Omental fat pad (tissue), 4 donors: ENCODE results near the gene DOCK3. TPM values are rescaled to one million over a fixed set of nuclear protein-coding genes. Genes with fewer than 3 reads are reported as not detected.
"Not testable (repeated sequence)": the region's sequence is repeated elsewhere in the genome, so short reads cannot be mapped to it uniquely, and the experiment has no call there.

Experiments used
- ATAC-seq: fragments of 150-250 bp; one replicate; pipeline ENCODE4 v1.9.1; 2016; ENCODE audit warnings: mild to moderate bottlenecking, moderate library complexity; ENCODE audit not compliant: low FRiP score
- DNase-seq: peaks from one replicate; pipeline ENCODE4 v3.0.0-alpha.2; 2019; ENCODE audit warnings: low spot score
- total RNA-seq, 4 donors: library from RNA; depleted of rRNA; stranded (reverse); fragments of >200 nt; gene quantifications; one replicate each; pipeline ENCODE4 v1.1.0, GENCODE V29; 2016
- TF ChIP-seq, protein P1 (sequence below), 3 donors: fragments of 450-650 bp; IDR thresholded peaks; one replicate each; pipeline ENCODE4 v1.5.1; 2016 to 2017; ENCODE audit warnings: antibody characterized with exemption in 3 of 3, mild to moderate bottlenecking in 3 of 3, moderate library complexity in 2 of 3

Gene DOCK3
- total RNA-seq, 4 donors from 2014 or later: 0.16 to 2.5 (median 1.4) TPM

DNA sequence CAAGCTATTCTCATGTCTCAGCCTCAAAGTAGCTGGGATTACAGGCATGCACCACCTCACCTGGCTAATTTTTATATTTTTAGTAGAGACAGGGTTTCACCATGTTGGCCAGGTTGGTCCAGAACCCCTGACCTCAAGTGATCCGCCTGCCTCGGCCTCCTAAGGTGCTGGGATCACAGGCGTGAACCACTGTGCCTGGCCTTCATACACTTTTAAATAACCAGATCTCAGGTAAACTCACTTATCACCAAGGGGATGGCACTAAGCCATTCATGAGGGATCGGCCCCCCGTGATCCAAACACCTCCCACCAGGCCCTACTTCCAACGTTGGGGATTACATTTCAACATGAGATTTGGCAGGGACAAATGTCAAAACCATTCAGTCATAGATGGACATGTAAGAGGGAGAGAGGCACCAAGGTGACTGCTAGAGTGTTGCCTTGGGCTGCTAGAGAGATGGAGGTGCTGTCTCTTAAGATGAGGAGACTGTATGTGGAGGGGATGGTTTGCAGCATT is 13.3 kb upstream of the DOCK3 start:
- DNase-seq (no peak), ATAC-seq (no peak)
- TF ChIP-seq, protein P1, sequence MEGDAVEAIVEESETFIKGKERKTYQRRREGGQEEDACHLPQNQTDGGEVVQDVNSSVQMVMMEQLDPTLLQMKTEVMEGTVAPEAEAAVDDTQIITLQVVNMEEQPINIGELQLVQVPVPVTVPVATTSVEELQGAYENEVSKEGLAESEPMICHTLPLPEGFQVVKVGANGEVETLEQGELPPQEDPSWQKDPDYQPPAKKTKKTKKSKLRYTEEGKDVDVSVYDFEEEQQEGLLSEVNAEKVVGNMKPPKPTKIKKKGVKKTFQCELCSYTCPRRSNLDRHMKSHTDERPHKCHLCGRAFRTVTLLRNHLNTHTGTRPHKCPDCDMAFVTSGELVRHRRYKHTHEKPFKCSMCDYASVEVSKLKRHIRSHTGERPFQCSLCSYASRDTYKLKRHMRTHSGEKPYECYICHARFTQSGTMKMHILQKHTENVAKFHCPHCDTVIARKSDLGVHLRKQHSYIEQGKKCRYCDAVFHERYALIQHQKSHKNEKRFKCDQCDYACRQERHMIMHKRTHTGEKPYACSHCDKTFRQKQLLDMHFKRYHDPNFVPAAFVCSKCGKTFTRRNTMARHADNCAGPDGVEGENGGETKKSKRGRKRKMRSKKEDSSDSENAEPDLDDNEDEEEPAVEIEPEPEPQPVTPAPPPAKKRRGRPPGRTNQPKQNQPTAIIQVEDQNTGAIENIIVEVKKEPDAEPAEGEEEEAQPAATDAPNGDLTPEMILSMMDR (IDR thresholded peaks at IDR 0.05): no peak

DNA sequence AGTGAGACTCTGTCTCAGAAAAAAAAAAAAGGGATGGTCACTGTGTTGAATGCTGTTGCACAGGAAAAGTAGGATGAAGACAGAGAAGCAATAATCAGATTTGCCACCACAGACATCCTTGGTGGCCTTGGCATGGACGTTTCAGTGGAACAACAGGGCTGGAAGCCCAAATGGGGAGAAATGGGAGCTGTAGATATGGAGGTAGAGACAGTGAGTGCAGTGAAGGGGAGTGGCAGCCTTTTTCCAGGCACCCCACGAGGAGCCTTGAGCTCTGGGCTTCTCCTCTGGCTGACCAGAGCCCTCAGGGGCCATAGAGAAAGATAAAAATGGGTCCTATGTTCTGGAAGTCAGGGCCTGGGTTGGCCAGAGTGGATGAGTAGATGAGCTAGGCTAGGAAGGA is 12.3 kb upstream of the DOCK3 start:
- DNase-seq: no peak
- ATAC-seq: no peak
- TF ChIP-seq, protein P1 (IDR thresholded peaks at IDR 0.05): no peak

DNA sequence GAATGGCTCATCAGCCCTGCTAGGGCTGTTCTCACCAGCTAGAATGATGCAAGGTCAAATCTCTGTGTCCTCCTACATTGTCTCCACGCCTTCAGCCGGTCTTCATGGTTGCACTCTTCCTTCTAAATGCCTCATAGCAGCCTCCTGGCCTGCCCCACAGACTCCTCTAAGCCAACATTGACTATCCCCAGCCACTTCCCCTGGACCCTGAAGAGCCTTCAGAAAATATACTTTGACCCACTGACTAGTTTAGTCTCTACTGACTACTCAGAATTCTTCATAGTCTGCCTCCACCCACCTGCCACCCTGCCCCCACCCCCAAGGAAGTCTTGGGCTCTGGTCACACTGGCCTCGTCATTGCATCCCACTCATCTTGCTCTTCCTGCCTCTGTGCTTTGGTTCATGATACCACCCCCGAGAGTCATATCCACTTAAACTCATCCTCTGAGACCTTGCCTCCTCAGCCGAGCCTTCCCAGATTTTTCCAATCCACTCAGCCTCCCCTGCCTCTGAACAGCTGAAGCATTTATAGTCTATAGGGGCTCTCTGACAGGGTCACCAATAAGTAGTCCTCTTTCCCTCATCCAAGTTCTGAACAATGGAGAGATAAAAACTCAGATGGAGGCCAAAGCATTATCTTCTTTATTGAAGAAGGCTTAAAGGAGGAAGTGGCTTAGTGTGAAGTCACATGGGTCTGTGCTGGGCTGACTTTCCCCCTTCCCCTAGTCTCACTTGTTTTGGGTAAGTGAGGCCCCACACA is 9.5 kb upstream of the DOCK3 start:
- TF ChIP-seq, protein P1 (IDR thresholded peaks at IDR 0.05): no peak
- ATAC-seq (no peak), DNase-seq (no peak)

DNA sequence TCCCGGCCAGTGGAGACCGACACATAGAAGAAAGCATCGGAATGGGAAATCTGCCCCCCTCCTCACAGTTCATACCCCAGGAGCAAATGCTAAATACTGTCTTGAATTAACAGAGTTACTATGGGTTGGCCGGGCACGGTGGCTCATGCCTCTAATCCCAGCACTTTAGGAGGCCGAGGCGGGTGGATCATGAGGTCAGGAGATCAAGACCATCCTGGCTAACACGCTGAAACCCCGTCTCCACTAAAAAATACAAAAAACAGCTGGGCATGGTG is 8.9 kb upstream of the DOCK3 start:
- DNase-seq: not testable (repeated sequence)

DNA sequence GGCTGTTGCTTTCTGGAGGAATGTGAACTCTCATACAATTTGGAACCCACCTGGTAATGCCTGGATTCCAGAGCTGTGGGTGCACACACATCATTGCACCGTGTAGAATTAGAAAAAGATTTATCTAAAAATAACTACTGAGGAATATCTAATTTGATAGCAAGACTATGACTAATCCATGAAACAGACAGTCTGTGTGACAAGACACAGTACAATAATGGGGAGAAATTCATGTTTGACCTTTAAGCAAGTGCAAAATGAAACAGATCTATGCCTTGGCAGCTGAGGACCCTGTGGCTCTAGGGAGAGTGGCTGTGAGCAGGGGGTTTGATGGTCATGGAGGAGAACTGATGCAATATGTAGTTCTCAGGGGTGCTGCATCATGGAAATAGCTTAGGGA is 7.9 kb upstream of the DOCK3 start:
- no peak for DNase-seq
- no peak for ATAC-seq
- TF ChIP-seq, protein P1 (IDR thresholded peaks at IDR 0.05): no peak

More for the DNA sequence above, 8.9 kb upstream of the DOCK3 start:
- not testable (repeated sequence) for ATAC-seq

DNA sequence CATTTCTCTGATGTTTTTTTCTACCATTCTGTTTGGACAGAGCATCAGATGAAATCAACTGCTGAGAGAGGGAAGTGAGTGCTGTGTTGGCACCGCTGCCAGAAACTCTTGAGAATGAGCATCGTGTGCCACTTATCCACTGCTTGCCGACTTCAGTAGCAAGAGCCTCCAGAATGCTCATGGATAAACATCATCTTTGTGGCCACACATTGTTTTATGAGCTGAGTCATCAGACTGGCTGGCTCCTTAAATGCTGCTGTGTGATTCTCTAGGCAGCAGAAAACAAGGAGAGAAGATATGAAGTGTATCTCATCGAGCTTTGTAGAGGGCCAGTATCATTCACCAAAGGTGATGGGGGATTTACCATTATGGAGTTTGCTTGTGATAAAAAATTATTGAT is 3.4 kb upstream of the DOCK3 start:
- TF ChIP-seq, protein P1 (IDR thresholded peaks at IDR 0.05): no peak
- DNase-seq (no peak), ATAC-seq (no peak)

DNA sequence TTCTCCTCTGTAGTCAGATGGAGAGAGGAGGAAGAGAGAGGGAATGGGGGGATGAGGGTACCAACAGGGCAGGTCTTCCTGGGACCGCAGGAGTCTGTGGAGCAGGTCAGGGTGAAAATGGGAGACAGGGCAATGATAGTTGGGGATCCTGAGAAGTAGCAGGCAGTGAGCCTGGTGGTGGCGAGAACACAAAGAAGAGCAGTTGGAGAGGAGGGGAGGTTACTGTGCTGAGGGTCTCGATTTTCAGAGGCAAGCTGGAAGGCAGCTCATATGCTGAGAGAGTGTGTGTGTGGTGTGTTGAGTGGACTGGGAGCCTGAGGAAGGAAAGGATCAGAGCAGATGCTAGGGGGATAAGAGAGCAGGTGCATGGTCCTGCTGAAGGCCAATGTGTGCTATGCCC is 2.1 kb upstream of the DOCK3 start:
- TF ChIP-seq, protein P1 (IDR thresholded peaks at IDR 0.05): no peak
- DNase-seq (no peak), ATAC-seq (no peak)
